PC-9 (cell line): ENCODE measurements around the gene USP35. TPM values are rescaled to one million over a fixed set of nuclear protein-coding genes. Genes with fewer than 3 reads are reported as not detected.
"Not testable (repeated sequence)": the region's sequence is repeated elsewhere in the genome, so short reads cannot be mapped to it uniquely, and the experiment has no call there.

Experiments
- BruUV-seq: library from RNA; stranded (reverse); fragments of 400-500 nt; replicated peaks from 2 replicates; lab custom pipeline; 2021; lab: Mats Ljungman, UMichigan
- CTCF ChIA-PET: fragments of 300-600 bp; sonication (Branson Sonifier 250); formaldehyde crosslinking; loops from one replicate; lab custom pipeline; 2022; ENCODE audit warnings: antibody characterized with exemption; lab: Charles Lee
- POLR2A ChIA-PET: fragments of 300-600 bp; sonication (Branson Sonifier 250); formaldehyde crosslinking; loops from one replicate; lab custom pipeline; 2022; ENCODE audit warnings: antibody characterized with exemption; ENCODE audit not compliant: unreplicated experiment; lab: Charles Lee
- DNase-seq, 2 experiments: peaks; one replicate each; pipeline versions ENCODE4 v3.0.0 to v3.0.0-alpha.2; 2015 to 2022; ENCODE audit warnings: mixed read lengths in 1 of 2
- H2AFZ ChIP-seq: fragments of 200-600 bp; sonication (generic); 2 replicates; pipeline ENCODE4 v1.8.1; 2017; ENCODE audit warnings: antibody characterized with exemption
- H3F3A ChIP-seq: fragments of 200-600 bp; sonication (generic); 2 replicates; pipeline ENCODE4 v1.8.1; 2017; ENCODE audit warnings: antibody characterized with exemption, mild to moderate bottlenecking, low read depth; ENCODE audit not compliant: insufficient read depth
- H3K27ac ChIP-seq: fragments of 200-600 bp; sonication (generic); 2 replicates; pipeline ENCODE4 v1.6.1; 2016; ENCODE audit warnings: mixed run types
- H3K27me3 ChIP-seq: fragments of 200-600 bp; sonication (generic); 2 replicates; pipeline ENCODE4 v1.6.1; 2016; ENCODE audit warnings: low read depth, mixed run types; ENCODE audit not compliant: insufficient read depth
- H3K36me3 ChIP-seq: fragments of 200-600 bp; sonication (generic); 2 replicates; pipeline ENCODE4 v1.6.1; 2016; ENCODE audit warnings: low read depth, mixed run types
- H3K4me1 ChIP-seq: fragments of 200-600 bp; sonication (generic); replicated peaks from 2 replicates; pipeline ENCODE4 v1.6.1; 2016; ENCODE audit warnings: mixed run types; ENCODE audit not compliant: insufficient read depth
- H3K4me2 ChIP-seq: fragments of 200-600 bp; sonication (generic); 2 replicates; pipeline ENCODE4 v1.6.1; 2017; ENCODE audit warnings: mixed run types
- H3K4me3 ChIP-seq: fragments of 200-600 bp; sonication (generic); 2 replicates; pipeline ENCODE4 v1.6.1; 2016; ENCODE audit warnings: mixed run types
- H3K79me2 ChIP-seq: fragments of 200-600 bp; sonication (generic); 2 replicates; pipeline ENCODE4 v1.6.1; 2017; ENCODE audit warnings: low read depth, mixed run types
- H3K9me2 ChIP-seq: fragments of 200-600 bp; sonication (generic); 2 replicates; pipeline ENCODE4 v1.8.1; 2017; ENCODE audit warnings: mild to moderate bottlenecking; ENCODE audit not compliant: insufficient read depth
- H3K9me3 ChIP-seq: fragments of 200-600 bp; sonication (generic); 2 replicates; pipeline ENCODE4 v1.8.1; 2016; ENCODE audit warnings: low read depth; ENCODE audit not compliant: insufficient read depth
- H4K20me1 ChIP-seq: fragments of 200-600 bp; sonication (generic); 2 replicates; pipeline ENCODE4 v1.8.1; 2017; ENCODE audit not compliant: insufficient read depth
- EZH2 ChIP-seq: fragments of 200-600 bp; sonication (generic); IDR thresholded peaks from 2 replicates; pipeline ENCODE4 v1.8.0; 2017; ENCODE audit warnings: antibody characterized with exemption, low read depth
- intact Hi-C: fragments of 100-400 bp; cut with micrococcal nuclease; formaldehyde crosslinking; loops from one replicate; pipeline ENCODE4 v1.10.0; 2022; ENCODE audit not compliant: unreplicated experiment
- total RNA-seq: library from RNA; stranded (reverse); gene quantifications from 2 replicates; pipeline ENCODE4 v1.2.3, GENCODE V29; 2021
- TF ChIP-seq, protein P1 (sequence below): fragments of 200-600 bp; sonication (generic); conservative IDR thresholded peaks from 2 replicates; pipeline ENCODE4 v1.6.1; 2017; ENCODE audit warnings: mixed run types, antibody characterized with exemption, mild to moderate bottlenecking, moderate library complexity

Gene USP35
- total RNA-seq, 1 experiment from 2014 or later = 13.5 TPM

DNA sequence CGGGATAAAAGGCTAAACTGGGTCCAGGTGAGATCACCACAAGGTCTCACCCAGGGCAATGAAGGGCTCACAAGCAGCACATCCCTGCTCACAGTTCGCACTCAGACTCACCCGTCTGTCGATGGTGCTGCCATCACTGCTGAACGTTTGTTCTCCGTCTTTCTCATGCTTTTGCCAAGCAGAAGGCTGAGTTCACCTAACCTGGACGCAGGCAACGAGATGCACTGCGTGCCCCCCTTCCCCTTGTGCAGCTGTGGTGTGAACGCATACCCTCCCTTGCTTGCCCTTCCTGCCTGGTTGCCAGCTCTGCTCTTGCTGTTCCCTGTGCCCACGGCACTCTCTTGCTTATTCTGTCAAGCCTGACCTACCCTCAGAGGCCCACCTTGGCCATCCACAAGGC lies 18.3 kb upstream of the USP35 start:
- no peak overlapping the region for H3K27ac ChIP-seq
- no peak overlapping the region for H3K4me2 ChIP-seq
- H3K36me3 ChIP-seq = no peaks in the 10 kb centered on the region
- no peaks in the 10 kb centered on the region for H3K4me1 ChIP-seq
- ChIA-PET POLR2A (no interaction called here), CTCF (interaction anchor here (0.7 kb wide), 1 partner anchor 628 kb away, joined by 5 read pairs; no protein-coding TSS in a partner anchor)
- no peaks in the 10 kb centered on the region for H3K27me3 ChIP-seq
- no peaks in the 10 kb centered on the region for H4K20me1 ChIP-seq
- H3K79me2 ChIP-seq = no peaks in the 10 kb centered on the region
- no peak for DNase-seq
- H3K9me3 ChIP-seq = no peaks in the 10 kb centered on the region
- no peaks in the 10 kb centered on the region for H3K9me2 ChIP-seq
- H2AFZ ChIP-seq = no peak overlapping the region
- no peak overlapping the region for H3K4me3 ChIP-seq
- no peaks in the 10 kb centered on the region; the same call in 1 of the 2 replicates for H3F3A ChIP-seq
- BruUV-seq = no TSS peak
- intact Hi-C loops = no loop called here
- TF ChIP-seq EZH2 = no peak
- TF ChIP-seq, protein P1, sequence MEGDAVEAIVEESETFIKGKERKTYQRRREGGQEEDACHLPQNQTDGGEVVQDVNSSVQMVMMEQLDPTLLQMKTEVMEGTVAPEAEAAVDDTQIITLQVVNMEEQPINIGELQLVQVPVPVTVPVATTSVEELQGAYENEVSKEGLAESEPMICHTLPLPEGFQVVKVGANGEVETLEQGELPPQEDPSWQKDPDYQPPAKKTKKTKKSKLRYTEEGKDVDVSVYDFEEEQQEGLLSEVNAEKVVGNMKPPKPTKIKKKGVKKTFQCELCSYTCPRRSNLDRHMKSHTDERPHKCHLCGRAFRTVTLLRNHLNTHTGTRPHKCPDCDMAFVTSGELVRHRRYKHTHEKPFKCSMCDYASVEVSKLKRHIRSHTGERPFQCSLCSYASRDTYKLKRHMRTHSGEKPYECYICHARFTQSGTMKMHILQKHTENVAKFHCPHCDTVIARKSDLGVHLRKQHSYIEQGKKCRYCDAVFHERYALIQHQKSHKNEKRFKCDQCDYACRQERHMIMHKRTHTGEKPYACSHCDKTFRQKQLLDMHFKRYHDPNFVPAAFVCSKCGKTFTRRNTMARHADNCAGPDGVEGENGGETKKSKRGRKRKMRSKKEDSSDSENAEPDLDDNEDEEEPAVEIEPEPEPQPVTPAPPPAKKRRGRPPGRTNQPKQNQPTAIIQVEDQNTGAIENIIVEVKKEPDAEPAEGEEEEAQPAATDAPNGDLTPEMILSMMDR = no peak

DNA sequence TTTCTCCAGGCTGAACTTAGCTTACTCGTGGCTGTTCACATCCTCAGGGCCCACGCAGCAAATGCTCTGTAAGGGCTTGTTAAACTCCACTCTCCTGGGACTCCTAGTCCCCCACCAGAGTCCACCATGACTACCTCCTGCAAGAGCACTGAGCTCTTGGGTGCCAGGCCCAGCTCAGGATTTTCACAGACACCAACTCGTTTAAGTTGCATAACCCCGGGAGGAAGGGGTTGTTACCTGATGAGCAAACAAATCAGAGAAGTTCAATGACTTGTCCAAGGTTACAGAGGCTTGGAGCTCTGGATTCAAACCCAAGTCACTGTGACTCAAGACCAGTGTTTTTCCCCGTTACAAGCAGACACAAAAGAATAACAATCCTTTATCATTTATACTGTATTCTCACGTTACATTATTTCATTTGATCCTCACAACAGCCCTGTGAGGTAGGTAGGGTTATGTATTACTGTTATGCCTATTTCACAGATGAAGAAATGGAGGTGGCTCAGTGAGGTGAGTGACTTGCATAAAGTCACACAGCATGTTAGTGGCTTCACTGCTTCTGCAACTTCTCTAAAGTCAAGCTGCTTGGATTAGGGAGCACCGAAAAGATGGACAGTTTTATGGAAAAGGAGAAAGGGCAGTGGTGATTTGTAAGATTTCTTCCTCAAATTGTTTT lies 17.7 kb upstream of the USP35 start:
- intact Hi-C loops = no loop called here
- Histone ChIP-seq H3K79me2 (no peaks in the 10 kb centered on the region), H3K4me2 (no peak overlapping the region), H3K4me3 (no peak overlapping the region), H2AFZ (no peak overlapping the region), H3K9me2 (no peaks in the 10 kb centered on the region), H4K20me1 (no peaks in the 10 kb centered on the region), H3K9me3 (no peaks in the 10 kb centered on the region), H3K4me1 (no peaks in the 10 kb centered on the region), H3K27me3 (no peaks in the 10 kb centered on the region), H3F3A (no peaks in the 10 kb centered on the region; the same call in 1 of the 2 replicates), H3K36me3 (no peaks in the 10 kb centered on the region), H3K27ac (no peak overlapping the region)
- TF ChIP-seq, protein P1 = no peak
- no peak for TF ChIP-seq EZH2
- DNase-seq = no peak
- POLR2A ChIA-PET = interaction anchor here (0.6 kb wide), 2 partner anchors 9 to 27 kb away, joined by 3 to 5 read pairs; no protein-coding TSS in a partner anchor
- no TSS peak for BruUV-seq
- CTCF ChIA-PET = no interaction called here

DNA sequence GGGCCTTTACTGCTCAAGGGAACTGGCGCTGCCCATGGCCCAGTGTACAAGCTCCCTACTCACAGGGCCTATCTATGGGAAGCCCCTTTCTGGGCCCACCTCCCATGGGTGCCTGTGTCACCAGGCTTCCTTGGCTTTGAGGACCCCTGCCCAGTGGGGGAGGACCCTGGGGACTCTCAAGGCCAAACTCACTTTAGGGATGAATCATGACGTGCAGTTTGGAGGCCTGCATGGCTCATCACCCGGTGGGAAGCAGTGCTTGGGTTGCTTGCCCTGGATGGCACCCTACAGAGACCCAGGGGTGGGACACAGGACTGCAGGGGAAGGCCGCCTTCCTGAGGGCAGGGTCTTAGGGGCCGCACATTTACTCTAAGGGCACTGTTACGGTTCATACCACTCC lies 16.8 kb upstream of the USP35 start:
- no peaks in the 10 kb centered on the region for H3K4me1 ChIP-seq
- no peaks in the 10 kb centered on the region for H3K9me3 ChIP-seq
- no peaks in the 10 kb centered on the region for H3K36me3 ChIP-seq
- no TSS peak for BruUV-seq
- no peaks in the 10 kb centered on the region; the same call in 1 of the 2 replicates for H3F3A ChIP-seq
- TF ChIP-seq EZH2 = no peak
- TF ChIP-seq, protein P1 = no peak
- no peaks in the 10 kb centered on the region for H3K27me3 ChIP-seq
- DNase-seq = no peak
- ChIA-PET POLR2A (interaction anchor here (0.6 kb wide), 2 partner anchors 10 to 26 kb away, joined by 3 to 5 read pairs; no protein-coding TSS in a partner anchor), CTCF (no interaction called here)
- no peak overlapping the region for H3K4me3 ChIP-seq
- no peak overlapping the region for H3K4me2 ChIP-seq
- intact Hi-C loops = no loop called here
- no peak overlapping the region for H2AFZ ChIP-seq
- H4K20me1 ChIP-seq = no peaks in the 10 kb centered on the region
- no peak overlapping the region for H3K27ac ChIP-seq
- no peaks in the 10 kb centered on the region for H3K79me2 ChIP-seq
- no peaks in the 10 kb centered on the region for H3K9me2 ChIP-seq

DNA sequence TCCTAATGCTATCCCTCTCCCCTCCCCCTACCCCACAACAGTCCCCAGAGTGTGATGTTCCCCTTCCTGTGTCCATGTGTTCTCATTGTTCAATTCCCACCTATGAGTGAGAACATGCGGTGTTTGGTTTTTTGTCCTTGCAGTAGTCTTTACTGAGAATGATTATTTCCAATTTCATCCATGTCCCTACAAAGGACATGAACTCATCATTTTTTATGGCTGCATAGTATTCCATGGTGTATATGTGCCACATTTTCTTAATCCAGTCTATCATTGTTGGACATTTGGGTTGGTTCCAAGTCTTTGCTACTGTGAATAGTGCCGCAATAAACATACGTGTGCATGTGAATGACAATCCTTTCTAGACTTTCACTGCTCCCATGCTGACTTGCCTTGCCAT lies 12.9 kb upstream of the USP35 start:
- H3K27me3 ChIP-seq, intact Hi-C loops, H3K36me3 ChIP-seq, H4K20me1 ChIP-seq, CTCF ChIA-PET, BruUV-seq, POLR2A ChIA-PET, H3K9me3 ChIP-seq, H3K27ac ChIP-seq, H3K4me2 ChIP-seq, H3F3A ChIP-seq, H3K4me3 ChIP-seq, DNase-seq, H3K9me2 ChIP-seq, H2AFZ ChIP-seq, H3K79me2 ChIP-seq: not testable (repeated sequence)
- peaks cover 11% of the 10 kb centered on the region for H3K4me1 ChIP-seq
